Placental epithelial cell (primary cell): Measurements from ENCODE around the gene CARD10. TPM values are rescaled to one million over a fixed set of nuclear protein-coding genes. Genes with fewer than 3 reads are reported as not detected.

Experiments used
- total RNA-seq: library from RNA; depleted of rRNA; stranded (reverse); fragments of >200 nt; gene quantifications from 2 replicates; pipeline ENCODE4 v1.2.3, GENCODE V29; 2012

CARD10 gene, protein sequence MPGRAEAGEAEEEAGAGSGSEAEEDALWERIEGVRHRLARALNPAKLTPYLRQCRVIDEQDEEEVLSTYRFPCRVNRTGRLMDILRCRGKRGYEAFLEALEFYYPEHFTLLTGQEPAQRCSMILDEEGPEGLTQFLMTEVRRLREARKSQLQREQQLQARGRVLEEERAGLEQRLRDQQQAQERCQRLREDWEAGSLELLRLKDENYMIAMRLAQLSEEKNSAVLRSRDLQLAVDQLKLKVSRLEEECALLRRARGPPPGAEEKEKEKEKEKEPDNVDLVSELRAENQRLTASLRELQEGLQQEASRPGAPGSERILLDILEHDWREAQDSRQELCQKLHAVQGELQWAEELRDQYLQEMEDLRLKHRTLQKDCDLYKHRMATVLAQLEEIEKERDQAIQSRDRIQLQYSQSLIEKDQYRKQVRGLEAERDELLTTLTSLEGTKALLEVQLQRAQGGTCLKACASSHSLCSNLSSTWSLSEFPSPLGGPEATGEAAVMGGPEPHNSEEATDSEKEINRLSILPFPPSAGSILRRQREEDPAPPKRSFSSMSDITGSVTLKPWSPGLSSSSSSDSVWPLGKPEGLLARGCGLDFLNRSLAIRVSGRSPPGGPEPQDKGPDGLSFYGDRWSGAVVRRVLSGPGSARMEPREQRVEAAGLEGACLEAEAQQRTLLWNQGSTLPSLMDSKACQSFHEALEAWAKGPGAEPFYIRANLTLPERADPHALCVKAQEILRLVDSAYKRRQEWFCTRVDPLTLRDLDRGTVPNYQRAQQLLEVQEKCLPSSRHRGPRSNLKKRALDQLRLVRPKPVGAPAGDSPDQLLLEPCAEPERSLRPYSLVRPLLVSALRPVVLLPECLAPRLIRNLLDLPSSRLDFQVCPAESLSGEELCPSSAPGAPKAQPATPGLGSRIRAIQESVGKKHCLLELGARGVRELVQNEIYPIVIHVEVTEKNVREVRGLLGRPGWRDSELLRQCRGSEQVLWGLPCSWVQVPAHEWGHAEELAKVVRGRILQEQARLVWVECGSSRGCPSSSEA
- total RNA-seq = 16.5 TPM in 2 replicates

DNA sequence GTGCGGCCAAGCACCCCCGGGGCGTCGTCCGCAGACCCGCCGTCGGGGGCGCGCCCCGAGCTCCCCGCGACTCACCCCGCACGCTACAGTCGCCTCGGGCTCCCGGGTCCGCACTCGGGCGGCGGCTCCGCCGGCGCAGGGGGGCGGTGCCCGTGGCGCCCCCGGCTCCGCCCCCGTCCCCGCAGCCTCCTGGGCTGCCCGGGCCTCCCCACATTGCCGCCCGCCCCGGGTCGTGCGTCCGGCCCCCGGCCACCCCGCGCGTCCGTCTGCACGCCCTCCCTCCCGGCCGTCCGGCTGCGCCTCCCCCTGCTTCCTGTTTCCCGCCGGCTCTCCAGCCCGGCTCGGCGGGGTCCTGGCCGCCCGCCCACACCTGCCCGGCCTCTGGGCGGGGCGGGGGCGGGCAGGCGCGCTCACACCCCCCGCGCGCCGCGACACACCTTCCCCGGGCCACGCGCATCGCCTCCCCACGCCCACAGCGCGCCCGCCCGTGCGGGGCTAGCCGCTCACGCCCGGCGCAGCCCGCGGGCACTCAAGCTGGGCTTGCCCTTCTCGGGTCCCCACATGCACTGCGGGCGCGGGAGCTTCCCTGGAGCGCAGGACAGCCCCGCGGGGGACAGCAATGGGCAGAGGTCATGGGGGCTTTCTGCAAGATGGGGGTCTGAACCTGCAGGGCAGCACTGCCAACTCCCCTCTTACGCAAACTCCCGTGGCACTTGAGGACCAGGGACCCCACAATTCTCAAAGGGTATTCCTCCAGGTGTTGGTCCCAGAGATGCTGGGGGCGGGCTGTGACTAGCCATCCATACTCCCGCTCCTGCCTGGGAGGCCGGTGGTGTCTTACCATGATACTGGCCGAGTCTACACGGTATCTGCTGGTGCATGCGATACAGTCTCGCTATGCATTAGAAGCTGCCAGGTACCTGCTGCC lies at the start of gene CARD10:
Gene CARD10 (minus strand): TSS at position 148 of the 928 bp plus-strand sequence. CDS start 215 bp downstream, outside the sequence.

DNA sequence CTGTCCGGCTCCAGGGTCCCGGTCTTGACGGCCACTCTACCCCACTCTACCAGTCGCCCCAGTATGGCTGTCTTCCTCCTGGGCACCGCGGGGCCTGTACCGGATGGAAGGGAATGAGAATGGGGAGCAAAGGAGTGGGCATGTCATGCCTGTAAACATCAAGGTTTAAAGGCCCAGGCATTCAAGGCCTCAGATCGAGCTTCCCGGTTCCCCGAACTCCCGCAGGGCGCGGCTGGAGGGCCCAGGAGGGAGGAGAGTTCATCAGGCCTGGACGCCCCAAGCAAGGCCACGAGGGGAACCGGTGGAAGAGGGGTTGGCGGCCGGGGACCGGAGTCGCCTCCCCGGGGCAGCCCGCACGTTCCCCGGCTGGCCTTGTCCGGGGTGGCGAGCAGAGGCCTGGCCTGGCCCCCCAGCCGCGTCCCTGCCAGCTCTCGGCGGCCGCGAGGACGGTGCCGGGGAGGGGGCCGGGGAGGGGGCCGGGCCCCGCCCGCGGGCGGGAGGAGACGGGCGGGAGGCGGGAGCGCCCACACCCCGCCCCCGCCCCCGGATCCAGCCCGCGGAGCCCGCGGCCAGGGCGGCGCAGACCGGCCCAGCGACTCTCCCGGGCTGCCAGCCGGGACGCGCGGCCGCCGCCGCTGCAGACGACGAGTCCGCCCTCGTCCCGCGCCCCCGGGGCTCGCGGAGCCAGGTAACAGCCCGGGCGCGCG lies 40.8 kb upstream of the CARD10 start, which contains the start of gene CDC42EP1:
Gene CDC42EP1 (plus strand): TSS at position 580 of the 707 bp plus-strand sequence. CDS start 5,870 bp downstream, outside the sequence.

DNA sequence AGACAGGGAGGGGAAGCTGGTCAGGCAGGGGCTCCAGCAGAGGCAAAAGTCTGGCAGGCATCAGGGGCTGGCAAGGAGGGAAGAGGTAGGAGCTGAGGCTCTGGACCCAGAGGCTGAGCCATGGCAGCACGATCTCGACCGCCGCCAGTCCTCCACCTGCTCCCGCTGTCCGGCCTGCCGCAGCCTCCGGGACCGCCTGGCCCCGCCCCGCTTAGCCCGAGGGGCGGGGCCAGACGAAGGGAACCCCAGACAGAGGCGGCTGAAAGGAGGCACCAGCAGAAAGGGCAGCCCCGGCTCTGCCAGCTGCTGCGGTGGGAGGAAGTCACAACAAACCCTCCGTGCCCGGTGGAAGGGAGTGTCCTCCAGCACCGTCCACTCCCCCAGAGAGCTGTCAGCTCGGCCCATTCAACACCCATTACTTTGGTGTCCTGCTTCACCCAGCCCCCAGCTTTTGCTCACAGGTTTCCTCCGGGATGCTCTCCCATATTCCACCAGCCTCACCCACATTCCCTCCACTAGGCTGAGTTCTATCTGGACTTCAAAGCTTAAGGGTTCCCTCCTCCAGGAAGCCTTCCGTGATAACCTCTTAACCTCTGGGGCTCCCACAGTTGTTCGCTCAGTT lies 32.9 kb downstream of the CARD10 start, which contains the start of gene MFNG:
Gene MFNG (minus strand): TSS at position 161 of the 622 bp plus-strand sequence. CDS start 207 bp downstream, outside the sequence.

Other genes starting within 250 kb of the CARD10 start
- not detected in 2 replicates for gene CYTH4, start 236.9 kb downstream of the CARD10 start, total RNA-seq
- gene ELFN2, start 91.9 kb downstream of the CARD10 start, total RNA-seq = not detected in 2 replicates
- gene MFNG, start 33.0 kb downstream of the CARD10 start, total RNA-seq = not detected in 2 replicates
- 14.9 and 15.7 TPM in 2 replicates for gene CDC42EP1, start 41.1 kb upstream of the CARD10 start, total RNA-seq
- gene LGALS2, start 60.7 kb upstream of the CARD10 start, total RNA-seq = not detected in 2 replicates
- gene GGA1, start 89.4 kb upstream of the CARD10 start, total RNA-seq = 42.7 and 45.5 TPM in 2 replicates
- gene SH3BP1, start 120.3 kb upstream of the CARD10 start, total RNA-seq = 14.6 and 17.7 TPM in 2 replicates
- gene PDXP, start 139.3 kb upstream of the CARD10 start, total RNA-seq = 2.0 and 4.0 TPM in 2 replicates
- gene LGALS1, start 156.2 kb upstream of the CARD10 start, total RNA-seq = 646 and 1,209 TPM in 2 replicates
- gene NOL12, start 166.9 kb upstream of the CARD10 start, total RNA-seq = 10.6 and 20.2 TPM in 2 replicates
- gene TRIOBP, start 177.6 kb upstream of the CARD10 start, total RNA-seq = 104 and 127 TPM in 2 replicates